Measurements from ENCODE around the gene MUCL3. TPM values are rescaled to one million over a fixed set of nuclear protein-coding genes. Genes with fewer than 3 reads are reported as not detected.

Gene MUCL3
- total RNA-seq, 1 experiment from 2014 or later, result not detected

DNA sequence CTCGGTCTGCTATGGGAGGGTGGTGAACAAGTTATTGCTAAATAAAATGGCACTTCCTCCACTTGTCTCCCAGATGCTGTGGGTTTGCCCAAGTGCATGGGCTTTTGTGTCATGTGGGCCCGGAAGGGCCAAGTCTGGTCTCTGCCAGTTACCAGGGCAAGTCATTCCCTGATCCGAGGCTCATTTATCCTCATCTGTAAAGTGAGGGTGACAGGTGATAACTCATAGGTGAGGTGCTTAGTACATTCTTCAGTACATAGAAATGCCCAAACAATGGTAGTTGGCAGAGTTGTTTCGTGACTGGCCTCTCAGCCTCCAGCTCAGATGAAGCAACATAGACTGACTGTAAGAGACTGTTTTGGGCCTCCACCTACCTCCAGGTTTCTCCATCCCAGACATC is 2.0 kb upstream of the MUCL3 start:
- no peak for DNase-seq
- Histone ChIP-seq H3K79me2 (ENCODE audit: low read length) (no peaks in the 10 kb centered on the region), H3K27me3 (ENCODE audit: low read length) (no peaks in the 10 kb centered on the region), H3K27ac (ENCODE audit: low read length) (no peak overlapping the region), H3K4me1 (ENCODE audit: low read length) (peaks cover 8% of the 10 kb centered on the region), H3K9ac (ENCODE audit: low read length) (no peak overlapping the region), H3K9me3 (ENCODE audit: low read length) (no peaks in the 10 kb centered on the region), H3K4me3 (ENCODE audit: low read length) (no peak overlapping the region), H3K4me2 (ENCODE audit: low read depth, low read length, poor library complexity, severe bottlenecking) (no peak overlapping the region), H3K9me2 (replicated peaks; ENCODE audit: insufficient read depth, low read length) (no peaks in the 10 kb centered on the region), H3K36me3 (ENCODE audit: insufficient read depth, low read length) (no peaks in the 10 kb centered on the region), H2AFZ (ENCODE audit: low read length) (no peak overlapping the region), H4K20me1 (ENCODE audit: insufficient read depth, low read depth, low read length) (no peaks in the 10 kb centered on the region)

DNA sequence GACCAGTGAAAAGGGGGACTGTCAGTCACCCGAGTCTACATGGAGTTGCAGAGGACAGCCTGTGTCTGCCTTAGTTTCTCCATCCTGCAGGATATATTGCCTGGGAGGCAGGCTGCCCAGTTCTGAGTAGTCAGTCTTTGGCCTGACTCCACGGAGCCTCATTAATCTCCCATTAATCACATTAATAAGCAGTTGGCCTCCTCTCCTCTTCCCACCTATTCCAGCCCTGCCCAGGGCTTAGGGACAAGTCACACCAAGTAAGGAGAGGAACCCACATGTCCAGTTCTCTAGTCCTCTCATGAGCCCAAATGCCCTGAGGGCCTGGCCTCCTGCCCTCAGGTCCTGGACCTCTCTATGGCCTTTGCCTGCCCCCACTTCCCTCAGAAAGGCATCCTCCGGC is 1.3 kb upstream of the MUCL3 start:
- H3K4me1 ChIP-seq (ENCODE audit: low read length), result peaks cover 8% of the 10 kb centered on the region
- no peak overlapping the region for H3K27ac ChIP-seq (ENCODE audit: low read length)
- H2AFZ ChIP-seq (ENCODE audit: low read length), result no peak overlapping the region
- no peak overlapping the region for H3K4me3 ChIP-seq (ENCODE audit: low read length)
- H3K9ac ChIP-seq (ENCODE audit: low read length), result no peak overlapping the region
- no peak overlapping the region for H3K4me2 ChIP-seq (ENCODE audit: low read depth, low read length, poor library complexity, severe bottlenecking)
- H3K27me3 ChIP-seq (ENCODE audit: low read length), result no peaks in the 10 kb centered on the region
- no peaks in the 10 kb centered on the region for H3K36me3 ChIP-seq (ENCODE audit: insufficient read depth, low read length)
- H3K9me2 ChIP-seq (replicated peaks; ENCODE audit: insufficient read depth, low read length), result no peaks in the 10 kb centered on the region
- no peaks in the 10 kb centered on the region for H3K79me2 ChIP-seq (ENCODE audit: low read length)
- no peak for DNase-seq
- no peaks in the 10 kb centered on the region for H3K9me3 ChIP-seq (ENCODE audit: low read length)
- no peaks in the 10 kb centered on the region for H4K20me1 ChIP-seq (ENCODE audit: insufficient read depth, low read depth, low read length)

DNA sequence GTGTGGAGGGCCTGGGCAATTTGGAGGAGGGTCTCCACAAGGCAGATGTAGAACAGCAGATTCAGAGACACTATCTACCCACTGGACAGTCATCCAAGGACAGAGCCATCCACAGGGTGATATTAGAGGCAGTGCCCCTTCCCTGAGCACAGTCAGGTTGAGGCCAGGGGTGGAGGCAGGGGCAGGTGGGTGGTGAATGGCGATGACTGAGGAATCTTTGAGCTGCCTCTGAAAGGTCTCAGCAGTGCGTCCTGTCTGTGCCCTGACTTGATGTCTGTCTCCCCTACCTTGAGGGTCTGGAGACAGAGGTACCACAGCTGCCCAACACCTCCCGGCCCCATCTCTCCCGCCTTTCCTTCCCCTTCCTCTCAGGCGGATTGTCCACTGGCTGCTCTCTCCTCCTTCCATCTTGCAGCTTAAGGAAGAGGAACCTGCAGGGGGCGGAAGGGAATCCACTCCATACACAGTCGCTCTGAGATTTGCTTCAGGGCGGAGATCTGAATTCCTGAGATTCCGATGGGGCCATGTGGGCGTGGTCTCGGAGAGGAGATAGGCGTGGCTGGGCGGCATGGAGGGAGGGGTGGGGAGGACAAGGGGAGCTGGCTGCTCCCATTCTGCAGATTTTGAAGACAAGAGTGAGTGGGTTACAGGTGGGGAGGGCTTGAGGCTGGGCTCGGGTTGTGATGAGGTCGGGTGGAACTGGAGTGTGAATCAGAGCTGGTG is 1.7 kb downstream of the MUCL3 start:
- no peak overlapping the region for H3K4me2 ChIP-seq (ENCODE audit: low read depth, low read length, poor library complexity, severe bottlenecking)
- no peak for DNase-seq
- no peaks in the 10 kb centered on the region for H3K9me3 ChIP-seq (ENCODE audit: low read length)

DNA sequence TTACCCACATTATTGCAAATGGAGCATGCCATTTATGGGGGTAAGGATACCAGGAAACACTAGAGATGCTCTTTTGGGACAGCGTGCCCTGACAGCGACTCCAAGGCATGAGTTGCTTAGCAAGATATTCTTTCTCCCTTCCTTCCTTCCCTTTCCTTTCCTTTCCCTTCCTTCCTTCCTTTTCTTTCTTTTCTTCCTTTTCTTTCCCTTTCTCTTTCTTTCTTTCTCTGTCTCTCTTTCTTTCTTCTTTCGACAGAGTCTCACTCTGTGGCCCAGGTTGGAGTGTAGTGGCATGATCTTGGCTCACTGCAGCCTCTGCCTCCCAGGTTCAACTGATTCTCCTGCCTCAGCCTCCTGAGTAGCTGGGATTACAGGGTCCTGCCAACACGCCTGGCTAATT is 3.3 kb downstream of the MUCL3 start:
- no peaks in the 10 kb centered on the region for H3K9me2 ChIP-seq (replicated peaks; ENCODE audit: insufficient read depth, low read length)
- no peak overlapping the region for H3K27ac ChIP-seq (ENCODE audit: low read length)
- no peaks in the 10 kb centered on the region for H3K79me2 ChIP-seq (ENCODE audit: low read length)
- peaks cover 8% of the 10 kb centered on the region for H3K4me1 ChIP-seq (ENCODE audit: low read length)
- no peak overlapping the region for H3K4me3 ChIP-seq (ENCODE audit: low read length)
- no peaks in the 10 kb centered on the region for H3K9me3 ChIP-seq (ENCODE audit: low read length)
- no peak overlapping the region for H3K9ac ChIP-seq (ENCODE audit: low read length)
- no peaks in the 10 kb centered on the region for H4K20me1 ChIP-seq (ENCODE audit: insufficient read depth, low read depth, low read length)
- H3K4me2 ChIP-seq (ENCODE audit: low read depth, low read length, poor library complexity, severe bottlenecking), result no peak overlapping the region
- no peak overlapping the region for H2AFZ ChIP-seq (ENCODE audit: low read length)
- no peaks in the 10 kb centered on the region for H3K36me3 ChIP-seq (ENCODE audit: insufficient read depth, low read length)
- no peaks in the 10 kb centered on the region for H3K27me3 ChIP-seq (ENCODE audit: low read length)
- no peak for DNase-seq

More for the DNA sequence above, 1.7 kb downstream of the MUCL3 start:
- Histone ChIP-seq H3K9me2 (replicated peaks; ENCODE audit: insufficient read depth, low read length) (no peaks in the 10 kb centered on the region), H3K9ac (ENCODE audit: low read length) (no peak overlapping the region), H3K4me3 (ENCODE audit: low read length) (no peak overlapping the region), H3K27me3 (ENCODE audit: low read length) (no peaks in the 10 kb centered on the region), H3K36me3 (ENCODE audit: insufficient read depth, low read length) (no peaks in the 10 kb centered on the region), H3K4me1 (ENCODE audit: low read length) (peaks cover 8% of the 10 kb centered on the region), H4K20me1 (ENCODE audit: insufficient read depth, low read depth, low read length) (no peaks in the 10 kb centered on the region), H3K79me2 (ENCODE audit: low read length) (no peaks in the 10 kb centered on the region), H3K27ac (ENCODE audit: low read length) (no peak overlapping the region), H2AFZ (ENCODE audit: low read length) (no peak overlapping the region)

DNA sequence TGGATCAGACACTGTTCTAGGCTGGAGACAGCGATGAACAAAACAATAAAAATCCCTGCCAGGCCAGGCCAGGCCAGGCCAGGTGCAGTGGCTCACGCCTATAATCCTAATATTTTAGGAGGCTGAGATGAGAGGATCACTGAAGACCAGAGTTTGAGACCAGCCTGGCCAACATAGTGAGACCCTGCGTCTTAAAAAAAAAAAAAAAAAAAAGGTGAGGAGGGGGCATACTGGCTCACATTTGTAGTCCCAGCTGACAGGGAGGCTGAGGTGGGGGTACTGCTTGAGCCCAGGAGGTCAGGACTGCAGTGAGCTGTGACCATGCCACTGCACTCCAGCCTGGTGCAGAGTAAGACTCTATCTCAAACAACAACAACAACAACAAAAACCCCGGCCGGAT is 4.5 kb downstream of the MUCL3 start:
- H4K20me1 ChIP-seq (ENCODE audit: insufficient read depth, low read depth, low read length), result no peaks in the 10 kb centered on the region
- no peaks in the 10 kb centered on the region for H3K79me2 ChIP-seq (ENCODE audit: low read length)
- H3K4me3 ChIP-seq (ENCODE audit: low read length), result no peak overlapping the region
- no peak overlapping the region for H3K9ac ChIP-seq (ENCODE audit: low read length)
- H3K27ac ChIP-seq (ENCODE audit: low read length), result no peak overlapping the region
- no peaks in the 10 kb centered on the region for H3K9me3 ChIP-seq (ENCODE audit: low read length)
- no peaks in the 10 kb centered on the region for H3K9me2 ChIP-seq (replicated peaks; ENCODE audit: insufficient read depth, low read length)
- H3K27me3 ChIP-seq (ENCODE audit: low read length), result no peaks in the 10 kb centered on the region
- no peak overlapping the region for H3K4me2 ChIP-seq (ENCODE audit: low read depth, low read length, poor library complexity, severe bottlenecking)
- no peak for DNase-seq
- no peaks in the 10 kb centered on the region for H3K36me3 ChIP-seq (ENCODE audit: insufficient read depth, low read length)
- H2AFZ ChIP-seq (ENCODE audit: low read length), result no peak overlapping the region
- H3K4me1 ChIP-seq (ENCODE audit: low read length), result peaks cover 8% of the 10 kb centered on the region

DNA sequence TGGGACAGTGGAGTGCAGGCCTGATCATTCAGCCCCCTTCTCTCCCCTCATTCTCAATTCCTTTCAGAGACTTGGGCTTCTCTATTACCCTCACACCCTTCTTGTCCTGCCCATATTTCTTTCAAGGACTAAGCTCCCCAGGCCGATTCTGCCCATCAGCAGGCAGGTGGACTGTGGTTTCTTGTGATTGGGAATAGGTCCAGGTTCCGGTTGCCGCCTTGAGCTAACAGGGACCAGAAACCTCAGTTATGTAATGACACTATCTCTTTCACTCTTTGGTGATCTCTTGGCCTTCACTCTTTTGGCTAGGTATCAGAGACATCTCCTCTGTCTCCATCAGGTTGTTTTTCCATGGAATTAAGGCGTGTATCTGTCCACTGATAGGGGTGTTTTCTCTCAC is 6.5 kb downstream of the MUCL3 start:
- Histone ChIP-seq H3K4me2 (ENCODE audit: low read depth, low read length, poor library complexity, severe bottlenecking) (no peak overlapping the region), H3K79me2 (ENCODE audit: low read length) (no peaks in the 10 kb centered on the region), H3K27ac (ENCODE audit: low read length) (no peak overlapping the region), H3K36me3 (ENCODE audit: insufficient read depth, low read length) (no peaks in the 10 kb centered on the region), H4K20me1 (ENCODE audit: insufficient read depth, low read depth, low read length) (no peaks in the 10 kb centered on the region), H3K27me3 (ENCODE audit: low read length) (no peaks in the 10 kb centered on the region), H3K4me3 (ENCODE audit: low read length) (no peak overlapping the region), H3K9ac (ENCODE audit: low read length) (no peak overlapping the region), H3K9me2 (replicated peaks; ENCODE audit: insufficient read depth, low read length) (no peaks in the 10 kb centered on the region), H3K4me1 (ENCODE audit: low read length) (no peaks in the 10 kb centered on the region), H3K9me3 (ENCODE audit: low read length) (no peaks in the 10 kb centered on the region), H2AFZ (ENCODE audit: low read length) (no peak overlapping the region)
- no peak for DNase-seq

DNA sequence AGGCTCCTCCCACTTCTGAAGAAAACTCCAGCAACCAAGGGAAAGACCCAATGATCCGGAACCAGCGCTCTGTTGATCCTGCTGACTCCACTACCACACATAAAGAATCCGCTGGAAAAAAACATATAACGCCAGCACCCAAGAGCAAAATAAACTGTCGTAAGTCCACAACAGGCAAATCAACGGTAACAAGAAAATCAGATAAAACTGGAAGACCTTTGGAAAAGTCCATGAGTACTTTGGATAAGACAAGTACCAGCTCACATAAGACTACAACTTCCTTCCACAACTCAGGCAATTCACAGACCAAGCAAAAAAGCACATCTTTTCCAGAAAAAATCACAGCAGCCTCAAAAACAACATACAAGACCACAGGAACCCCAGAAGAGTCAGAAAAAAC is 8.0 kb downstream of the MUCL3 start:
- Histone ChIP-seq H3K4me1 (ENCODE audit: low read length) (no peaks in the 10 kb centered on the region), H3K36me3 (ENCODE audit: insufficient read depth, low read length) (no peaks in the 10 kb centered on the region), H3K9ac (ENCODE audit: low read length) (no peak overlapping the region), H2AFZ (ENCODE audit: low read length) (no peak overlapping the region), H3K79me2 (ENCODE audit: low read length) (no peaks in the 10 kb centered on the region), H4K20me1 (ENCODE audit: insufficient read depth, low read depth, low read length) (no peaks in the 10 kb centered on the region), H3K9me3 (ENCODE audit: low read length) (no peaks in the 10 kb centered on the region), H3K4me3 (ENCODE audit: low read length) (no peak overlapping the region), H3K27me3 (ENCODE audit: low read length) (no peaks in the 10 kb centered on the region), H3K27ac (ENCODE audit: low read length) (no peak overlapping the region), H3K9me2 (replicated peaks; ENCODE audit: insufficient read depth, low read length) (no peaks in the 10 kb centered on the region), H3K4me2 (ENCODE audit: low read depth, low read length, poor library complexity, severe bottlenecking) (no peak overlapping the region)
- no peak for DNase-seq

DNA sequence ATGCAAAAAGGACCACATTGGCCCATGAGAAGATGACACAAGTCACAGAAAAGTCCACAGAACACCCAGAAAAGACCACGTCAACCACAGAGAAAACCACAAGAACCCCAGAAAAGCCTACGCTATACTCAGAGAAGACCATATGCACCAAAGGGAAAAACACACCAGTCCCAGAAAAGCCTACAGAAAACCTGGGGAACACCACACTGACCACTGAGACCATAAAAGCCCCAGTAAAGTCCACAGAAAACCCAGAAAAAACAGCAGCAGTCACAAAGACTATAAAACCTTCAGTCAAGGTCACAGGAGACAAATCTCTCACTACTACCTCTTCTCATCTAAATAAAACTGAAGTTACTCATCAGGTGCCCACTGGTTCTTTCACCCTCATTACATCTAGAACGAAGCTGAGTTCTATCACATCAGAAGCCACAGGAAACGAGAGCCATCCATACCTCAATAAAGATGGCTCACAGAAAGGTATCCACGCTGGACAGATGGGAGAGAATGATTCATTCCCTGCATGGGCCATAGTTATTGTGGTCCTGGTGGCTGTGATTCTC is 11.2 kb downstream of the MUCL3 start:
- no peak overlapping the region for H2AFZ ChIP-seq (ENCODE audit: low read length)
- H3K9me3 ChIP-seq (ENCODE audit: low read length), result no peaks in the 10 kb centered on the region
- H3K27me3 ChIP-seq (ENCODE audit: low read length), result no peaks in the 10 kb centered on the region
- H3K36me3 ChIP-seq (ENCODE audit: insufficient read depth, low read length), result no peaks in the 10 kb centered on the region
- no peak overlapping the region for H3K4me2 ChIP-seq (ENCODE audit: low read depth, low read length, poor library complexity, severe bottlenecking)
- H3K9ac ChIP-seq (ENCODE audit: low read length), result no peak overlapping the region
- H4K20me1 ChIP-seq (ENCODE audit: insufficient read depth, low read depth, low read length), result no peaks in the 10 kb centered on the region
- peaks cover 15% of the 10 kb centered on the region for H3K4me1 ChIP-seq (ENCODE audit: low read length)
- no peak overlapping the region for H3K27ac ChIP-seq (ENCODE audit: low read length)
- no peaks in the 10 kb centered on the region for H3K9me2 ChIP-seq (replicated peaks; ENCODE audit: insufficient read depth, low read length)
- H3K79me2 ChIP-seq (ENCODE audit: low read length), result no peaks in the 10 kb centered on the region
- no peak for DNase-seq
- H3K4me3 ChIP-seq (ENCODE audit: low read length), result no peak overlapping the region
